ENCODE measurements around the gene DNASE1L3.
A peak's percentile ranks its signal among the peaks of the same experiment; 100 is the strongest.

DNASE1L3 gene

GRCh38 chr3:58179235-58180098 is 31.3 kb downstream of the DNASE1L3 start:
- no peak for DNase-seq

DNA sequence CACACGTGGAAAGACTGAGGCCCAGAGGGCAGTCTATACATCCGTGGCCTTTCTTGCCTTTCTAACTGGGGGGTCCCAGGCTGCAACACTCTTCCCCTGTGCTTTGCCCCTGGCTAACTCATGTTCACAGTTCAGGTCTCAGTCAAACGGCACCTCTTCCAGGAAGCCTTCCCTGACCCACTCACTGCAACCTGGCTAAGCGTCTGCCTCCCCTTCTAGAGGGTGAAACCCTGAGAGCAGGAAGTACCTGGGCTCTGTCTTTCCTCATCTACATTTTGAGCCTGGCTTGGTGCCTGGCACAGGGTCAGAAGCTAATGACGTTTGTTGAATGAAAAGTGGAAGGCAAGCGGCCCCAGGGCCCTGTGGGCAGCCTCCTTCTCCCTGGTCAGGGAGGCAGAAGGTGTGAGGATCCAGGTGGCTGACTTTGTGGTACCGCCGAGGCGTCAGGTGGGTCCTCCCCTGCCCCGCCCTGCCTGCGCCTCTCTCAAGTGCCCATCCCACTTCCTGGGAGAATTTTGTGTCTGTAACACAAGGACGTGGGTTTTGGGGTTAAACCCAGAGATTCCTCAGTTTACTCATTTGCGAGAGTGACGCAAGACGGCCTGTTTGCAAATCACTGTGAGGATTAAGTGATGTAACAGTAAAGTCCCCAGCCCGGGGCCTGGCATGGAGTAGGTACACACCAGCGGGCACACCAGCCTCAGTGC is 32.1 kb downstream of the DNASE1L3 start:
- DNase-seq, result no peak

- peak in 55 of 56 donors; percentile 22 to 92 (median 68) for DNase-seq
Measured at GRCh38 chr3:58177747-58178527, 32.8 kb downstream of the DNASE1L3 start.

GRCh38 chr3:58176827-58177489 is 33.8 kb downstream of the DNASE1L3 start:
- DNase-seq, result no peak

GRCh38 chr3:58176185-58176530 is 34.6 kb downstream of the DNASE1L3 start:
- DNase-seq, result no peak

DNA sequence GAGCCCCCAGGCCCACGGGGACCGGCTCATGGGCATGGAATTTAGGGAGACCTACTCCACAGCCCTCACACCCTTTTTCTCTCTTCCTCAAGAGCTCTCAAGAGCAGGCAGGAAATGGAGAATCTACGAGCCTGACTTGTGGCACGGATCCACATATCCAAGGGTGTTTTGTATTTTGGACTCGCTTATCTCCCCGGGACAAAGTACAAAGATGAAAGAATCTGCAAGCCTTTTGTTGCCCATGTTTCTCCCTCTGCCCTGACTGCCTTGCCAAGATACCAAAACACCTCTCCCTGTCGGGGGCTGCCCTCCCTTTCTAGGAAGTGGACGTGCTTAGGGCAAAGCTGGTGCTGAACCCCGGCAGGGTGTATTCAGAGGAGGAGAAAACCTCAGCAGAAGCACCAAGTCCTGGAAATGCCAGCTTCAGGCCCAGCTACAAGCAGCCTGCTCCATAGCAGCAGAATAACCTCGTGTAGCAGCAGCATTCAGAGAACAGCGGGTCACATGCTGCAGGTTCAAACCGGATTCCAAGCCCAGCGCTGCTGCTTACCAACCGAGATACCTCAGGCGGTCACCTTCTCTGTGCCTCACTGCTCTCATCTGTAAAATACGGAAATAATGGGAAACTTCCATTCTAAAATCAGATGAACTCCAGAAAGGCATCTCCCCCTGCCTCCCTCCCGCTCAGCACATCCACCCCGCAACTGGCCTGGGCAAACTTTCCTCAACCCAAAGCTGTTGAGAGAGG is 35.2 kb downstream of the DNASE1L3 start:
- no peak for DNase-seq

- no peak for DNase-seq
Measured at GRCh38 chr3:58175187-58175436, 35.7 kb downstream of the DNASE1L3 start.

GRCh38 chr3:58173669-58174398 is 36.9 kb downstream of the DNASE1L3 start:
- peak in 11 of 56 donors; percentile 4 to 42 (median 21) for DNase-seq

GRCh38 chr3:58173029-58173668 is 37.6 kb downstream of the DNASE1L3 start:
- no peak for DNase-seq

DNA sequence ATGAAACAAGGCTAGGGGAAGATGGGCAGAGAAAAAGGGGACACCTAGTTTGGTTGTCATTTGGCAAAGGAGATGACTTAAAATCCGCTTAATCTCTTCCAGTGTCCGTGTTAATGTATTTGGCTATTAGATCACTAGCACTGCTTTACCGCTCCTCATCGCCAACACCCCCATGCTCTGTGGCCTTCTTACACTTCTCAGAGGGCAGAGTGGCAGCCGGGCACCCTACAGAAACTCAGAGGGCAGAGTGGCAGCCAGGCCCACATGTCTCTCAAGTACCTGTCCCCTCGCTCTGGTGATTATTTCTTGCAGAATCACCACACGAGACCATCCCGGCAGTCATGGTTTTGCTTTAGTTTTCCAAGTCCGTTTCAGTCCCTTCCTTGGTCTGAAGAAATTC is 39.6 kb downstream of the DNASE1L3 start:
- no peak for DNase-seq

- no peak for DNase-seq
Measured at GRCh38 chr3:58170376-58170775, 40.4 kb downstream of the DNASE1L3 start.

- no peak for DNase-seq
Measured at GRCh38 chr3:58169371-58169770, 41.4 kb downstream of the DNASE1L3 start.

DNA sequence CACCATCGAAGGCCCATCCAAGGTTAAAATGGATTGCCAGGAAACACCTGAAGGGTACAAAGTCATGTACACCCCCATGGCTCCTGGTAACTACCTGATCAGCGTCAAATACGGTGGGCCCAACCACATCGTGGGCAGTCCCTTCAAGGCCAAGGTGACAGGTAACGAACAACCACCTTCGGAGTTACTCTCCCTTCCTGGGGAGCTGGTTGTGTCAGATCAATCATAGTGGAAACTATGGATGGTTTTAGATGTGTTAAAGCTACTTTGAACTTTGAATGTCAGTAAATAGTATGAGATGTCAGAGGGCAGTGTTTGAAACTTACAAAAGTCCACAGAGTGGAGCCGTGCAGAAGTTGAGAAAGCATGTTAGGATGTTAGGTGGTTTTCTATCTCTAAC is 42.3 kb downstream of the DNASE1L3 start:
- no peak for DNase-seq

DNA sequence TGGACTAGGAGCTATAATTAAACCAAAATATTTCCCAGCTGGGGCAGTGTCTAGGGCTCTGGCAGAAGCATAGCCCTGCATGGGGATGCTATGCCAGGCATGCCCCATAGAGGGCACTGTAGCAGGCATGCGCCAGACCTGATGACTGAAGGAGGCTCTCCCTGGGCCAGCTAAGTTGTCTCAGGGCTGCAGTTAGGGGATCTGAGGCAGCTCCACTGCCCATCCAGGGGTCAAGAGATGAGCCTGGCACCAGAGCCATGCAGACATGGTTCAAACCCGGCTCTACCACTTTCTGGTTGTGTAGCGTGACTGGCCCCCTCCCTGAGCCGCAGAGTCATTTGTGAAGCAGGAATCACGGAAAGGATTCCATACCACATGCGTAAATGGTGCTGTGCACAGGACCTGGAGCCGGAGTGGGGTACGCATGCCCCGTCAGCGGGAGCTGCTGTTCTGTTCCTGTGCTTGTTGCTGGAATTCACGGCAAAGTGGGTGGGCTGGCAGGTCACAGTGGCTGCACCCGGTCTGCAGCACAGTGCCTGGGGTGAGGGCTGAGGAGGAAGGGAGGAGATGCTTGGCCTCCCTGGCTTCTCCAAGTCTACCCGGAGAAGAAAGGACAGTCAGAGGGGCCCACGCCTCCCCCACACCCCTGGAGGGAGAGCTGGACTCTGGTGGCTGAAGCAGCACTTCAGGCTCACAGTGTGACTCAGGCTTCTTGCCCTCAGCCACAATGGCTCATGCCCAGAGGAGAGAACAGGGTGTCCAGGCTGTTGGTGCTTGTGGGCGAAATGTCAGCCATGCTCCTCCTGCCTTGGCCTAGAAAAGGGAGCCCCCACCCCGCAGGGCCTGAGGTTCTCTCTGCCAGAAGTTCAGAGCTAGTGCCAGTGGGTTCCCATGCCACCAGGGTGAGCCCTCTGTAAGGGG is 43.1 kb downstream of the DNASE1L3 start:
- DNase-seq, result peak in 32 of 56 donors; percentile 4 to 74 (median 38)

GRCh38 chr3:58164906-58165821 is 45.6 kb downstream of the DNASE1L3 start:
- DNase-seq, result no peak

DNA sequence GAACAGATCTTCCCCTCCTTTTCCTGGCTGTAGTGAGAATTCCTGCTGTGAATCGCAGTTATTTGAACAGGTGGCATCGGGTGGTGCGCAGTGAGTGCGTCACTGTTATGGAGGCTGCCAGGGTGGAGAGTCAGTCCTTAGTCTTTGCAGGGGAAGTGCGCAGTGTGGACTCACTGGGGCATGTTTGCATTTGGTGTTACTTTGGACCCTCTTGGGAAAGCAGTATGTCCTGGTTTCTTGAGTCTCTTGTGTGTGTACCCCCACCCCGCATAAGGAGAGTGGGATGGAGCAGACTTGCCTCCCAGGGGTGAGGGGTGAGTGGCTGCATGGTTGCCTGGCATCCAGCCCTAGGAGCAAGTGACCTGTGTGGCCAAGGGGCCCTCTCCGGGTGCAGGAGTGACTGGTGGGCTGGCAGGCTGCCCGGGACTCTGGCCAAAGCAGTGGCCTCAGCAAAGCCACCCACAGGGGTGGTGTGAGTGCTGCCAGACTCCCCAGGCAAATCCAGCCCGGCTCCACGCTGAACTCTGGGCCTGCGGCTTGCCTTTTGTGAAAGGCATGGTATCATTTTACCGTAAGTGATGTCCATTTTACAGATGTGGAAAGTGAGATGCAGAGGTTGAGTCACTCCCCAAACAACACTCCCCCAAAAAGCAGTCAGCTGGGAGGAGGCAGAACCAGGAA is 46.4 kb downstream of the DNASE1L3 start:
- DNase-seq, result peak in 15 of 56 donors; percentile 9 to 75 (median 28)

- no peak for DNase-seq
Measured at GRCh38 chr3:58163234-58163633, 47.5 kb downstream of the DNASE1L3 start.

Measured in amygdala (tissue), 56 donors.